Kidney (tissue), 14 donors: ENCODE data around the gene PRSS1. TPM values are rescaled to one million over a fixed set of nuclear protein-coding genes. Genes with fewer than 3 reads are reported as not detected.
"Not testable (repeated sequence)": the region's sequence is repeated elsewhere in the genome, so short reads cannot be mapped to it uniquely, and the experiment has no call there.

ENCODE experiments used
- DNase-seq, 5 donors: peaks; one replicate each; pipeline ENCODE4 v3.0.0-alpha.2; 2013 to 2020
- FAIRE-seq: peaks from 2 replicates; lab custom pipeline; 2012; peaks lifted over from hg19 to GRCh38; lab: Jason Lieb, UNC
- H3K27ac ChIP-seq, 2 donors: one replicate each; pipeline ENCODE4 v1.7.0; 2013; ENCODE audit warnings: low read depth in 2 of 2, low read length in 2 of 2, inconsistent platforms in 1 of 2
- H3K27me3 ChIP-seq: one replicate; pipeline ENCODE4 v1.7.1; 2013; ENCODE audit warnings: low read length, inconsistent platforms; ENCODE audit not compliant: control insufficient read depth, insufficient read depth
- H3K36me3 ChIP-seq, 3 donors: one replicate each; pipeline versions ENCODE4 v1.7.0 to v1.7.1; 2013; ENCODE audit warnings: low read length in 3 of 3, control low read depth in 1 of 3, inconsistent platforms in 1 of 3; ENCODE audit not compliant: insufficient read depth in 3 of 3, control insufficient read depth in 2 of 3
- H3K4me1 ChIP-seq, 3 donors: one replicate each; pipeline versions ENCODE4 v1.7.0 to v1.7.1; 2013; ENCODE audit warnings: low read length in 3 of 3, inconsistent platforms in 1 of 3, low read depth in 1 of 3; ENCODE audit not compliant: control insufficient read depth in 2 of 3, insufficient read depth in 2 of 3
- H3K4me3 ChIP-seq, 3 donors: one replicate each; pipeline versions ENCODE4 v1.7.0 to v1.8.1; 2013; ENCODE audit warnings: low read length in 3 of 3, control low read depth in 1 of 3, inconsistent platforms in 1 of 3
- H3K9ac ChIP-seq, 3 donors: one replicate each; pipeline versions ENCODE4 v1.7.0 to v1.7.1; 2013; ENCODE audit warnings: low read length in 3 of 3, control low read depth in 1 of 3, inconsistent platforms in 1 of 3
- H3K9me3 ChIP-seq, 3 donors: one replicate each; pipeline versions ENCODE4 v1.7.0 to v1.7.1; 2013; ENCODE audit warnings: low read length in 3 of 3, control low read depth in 1 of 3, inconsistent platforms in 1 of 3; ENCODE audit not compliant: control insufficient read depth in 2 of 3, insufficient read depth in 1 of 3
- CTCF ChIP-seq: IDR thresholded peaks from 3 replicates; pipeline ENCODE4 v1.5.1; 2012; ENCODE audit warnings: mild to moderate bottlenecking, moderate library complexity, borderline replicate concordance; ENCODE audit not compliant: insufficient read depth; ENCODE audit errors: extremely low read depth
- intact Hi-C: fragments of 100-400 bp; cut with DNase I; formaldehyde crosslinking; loops from one replicate; pipeline ENCODE4 v1.11.1; 2022
- polyA plus RNA-seq: library from polyadenylated mRNA; stranded (reverse); fragments of 350-450 nt; fragmentation: Illumina TruSeq; extraction: RNeasy Lipid Tissue Mini Kit (QIAGEN cat#74804); gene quantifications from one replicate; pipeline ENCODE4 v1.2.3, GENCODE V29; 2014; ENCODE audit warnings: low read depth, low replicate concordance; ENCODE audit not compliant: insufficient read depth
- total RNA-seq: library from RNA; stranded (reverse); fragmentation: NEBNext Ultra II Directional; extraction: Animal tissue kit (Norgen Biotek cat#: 25700); gene quantifications from one replicate; pipeline ENCODE4 v1.2.1, GENCODE V29; 2021
- donor health status: control.
- donor health status: control.
- donor health status: control.
- donor health status: control.
- donor health status: control.
- donor health status: DM: yes; HTN: yes; CAD: no.
- donor health status: Normal renal cell carcinoma (clear cell type).

The PRSS1 gene
- total and polyA plus RNA-seq, 2 donors from 2014 or later: not detected

- no peak for TF ChIP-seq CTCF
- intact Hi-C loops: loop anchor here (10.0 kb wide), 1 partner anchor 70 kb away; no protein-coding TSS in a partner anchor
- DNase-seq: no peak
Measured at GRCh38 chr7:142774826-142775225, 25.6 kb downstream of the PRSS1 start.

DNA sequence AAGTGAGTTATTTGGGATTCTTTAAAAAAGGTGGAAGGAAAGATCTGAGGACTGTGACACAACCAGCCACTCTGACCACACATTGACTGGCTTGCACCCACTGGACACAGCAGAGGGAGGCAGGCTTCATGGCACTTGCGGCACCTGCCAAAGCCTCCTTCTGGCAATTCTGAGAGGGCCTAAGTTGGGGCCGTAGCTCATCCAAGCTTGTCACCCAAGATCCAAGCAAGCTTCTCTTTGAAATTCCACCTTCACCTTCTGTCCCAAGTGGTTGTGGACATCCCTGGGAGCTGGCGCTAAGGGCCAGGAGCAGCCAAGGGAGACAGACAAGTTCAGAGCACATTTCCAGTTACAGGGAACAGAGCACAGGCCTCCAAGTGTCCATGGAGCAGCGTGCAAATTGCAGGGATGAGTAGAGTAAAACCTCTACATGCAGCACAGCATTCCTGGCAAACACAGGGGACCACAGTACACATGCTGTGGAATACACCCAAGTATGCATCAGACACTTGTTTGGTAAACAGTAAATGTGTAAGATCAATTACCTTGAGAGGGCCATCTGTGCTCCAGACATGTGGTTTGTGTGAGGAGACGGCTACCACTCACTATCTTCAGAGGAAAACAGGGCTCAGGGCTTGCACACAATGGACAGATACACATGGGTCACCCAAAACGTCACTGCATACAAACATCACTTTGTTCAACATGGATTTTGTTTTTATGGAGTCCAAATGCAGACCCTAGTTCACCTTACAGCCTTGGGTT lies 26.3 kb downstream of the PRSS1 start:
- not testable (repeated sequence) for H3K9me3 ChIP-seq, FAIRE-seq, H3K4me3 ChIP-seq, DNase-seq, H3K9ac ChIP-seq, H3K36me3 ChIP-seq, H3K27me3 ChIP-seq, H3K4me1 ChIP-seq, H3K27ac ChIP-seq
- intact Hi-C loops: loop anchor here (10.0 kb wide), 1 partner anchor 71 kb away; no protein-coding TSS in a partner anchor

More at GRCh38 chr7:142774826-142775225, 25.6 kb downstream of the PRSS1 start:
- no peak for FAIRE-seq
- Histone ChIP-seq H3K9me3 (no peaks in the 10 kb centered on the region), H3K27ac (no peak overlapping the region), H3K9ac (no peak overlapping the region), H3K4me3 (no peak overlapping the region), H3K4me1 (peaks cover 0 to 5% (median 0%) of the 10 kb centered on the region in 3 donors), H3K27me3 (no peaks in the 10 kb centered on the region), H3K36me3 (no peaks in the 10 kb centered on the region)

DNA sequence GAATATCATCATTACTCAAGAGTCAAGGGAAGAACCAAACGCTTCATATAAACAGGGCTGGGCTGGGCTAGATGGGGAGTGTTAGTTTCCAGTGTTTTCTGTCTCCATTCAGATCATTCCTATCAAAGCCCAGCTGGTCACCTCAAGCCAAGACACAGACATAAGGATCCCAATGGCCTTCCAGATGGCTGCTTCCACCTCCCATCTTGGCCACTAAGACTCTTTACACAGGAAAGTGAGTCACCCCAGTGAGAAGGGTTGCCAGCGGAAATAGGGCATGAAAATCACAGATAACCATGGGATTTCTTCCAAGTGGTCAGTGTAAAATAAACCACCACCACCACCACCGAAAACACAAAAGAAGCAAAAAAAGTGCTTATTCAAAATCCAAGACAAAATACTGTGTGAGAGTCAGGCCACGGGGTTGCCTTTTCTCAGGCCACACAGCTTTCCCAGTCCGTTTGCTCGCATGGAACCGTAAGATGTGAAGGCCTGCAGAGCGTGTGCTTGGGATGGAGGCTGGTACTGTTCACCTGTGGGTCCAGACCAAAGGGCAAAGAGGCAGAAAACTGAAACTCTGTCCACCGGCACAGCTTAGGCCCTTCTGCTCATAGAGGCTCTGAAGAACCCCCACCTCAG lies 27.1 kb downstream of the PRSS1 start:
- intact Hi-C loops: loop anchor here (10.0 kb wide), 1 partner anchor 72 kb away; no protein-coding TSS in a partner anchor

DNA sequence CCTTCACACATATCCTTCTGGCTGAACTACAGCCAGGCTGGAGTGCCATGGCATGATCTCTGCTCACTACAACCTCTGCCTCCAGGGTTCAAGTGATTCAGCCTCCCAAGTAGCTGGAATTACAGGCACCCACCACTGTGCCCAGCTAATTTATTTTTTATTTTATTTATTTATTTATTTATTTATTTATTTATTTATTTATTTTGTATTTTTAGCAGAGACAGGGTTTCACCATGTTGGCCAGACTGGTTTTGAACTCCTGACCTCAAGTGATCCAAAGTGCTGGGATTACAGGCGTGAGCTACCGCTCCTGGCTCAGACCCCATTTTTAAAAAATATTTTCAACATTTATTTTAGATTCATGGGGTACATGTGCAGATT lies 27.6 kb downstream of the PRSS1 start:
- not testable (repeated sequence) for FAIRE-seq, H3K36me3 ChIP-seq, H3K27me3 ChIP-seq, H3K27ac ChIP-seq, DNase-seq, H3K4me1 ChIP-seq, H3K4me3 ChIP-seq, H3K9ac ChIP-seq, H3K9me3 ChIP-seq
- intact Hi-C loops: loop anchor here (10.0 kb wide), 1 partner anchor 72 kb away; no protein-coding TSS in a partner anchor

More for the DNA sequence above, 27.1 kb downstream of the PRSS1 start:
- TF ChIP-seq CTCF: no peak
- Histone ChIP-seq H3K9ac (no peak overlapping the region), H3K4me3 (no peak overlapping the region), H3K36me3 (no peaks in the 10 kb centered on the region), H3K9me3 (no peaks in the 10 kb centered on the region), H3K27ac (no peak overlapping the region), H3K27me3 (no peaks in the 10 kb centered on the region), H3K4me1 (peaks cover 0 to 2% (median 0%) of the 10 kb centered on the region in 3 donors)
- FAIRE-seq: no peak
- no peak for DNase-seq
